ENCODE measurements around the gene HEXA. TPM values are rescaled to one million over a fixed set of nuclear protein-coding genes. Genes with fewer than 3 reads are reported as not detected.
"Not testable (repeated sequence)": the region's sequence is repeated elsewhere in the genome, so short reads cannot be mapped to it uniquely, and the experiment has no call there.

HEXA gene
- total and polyA plus RNA-seq, 4 donors: 38.1 to 69.0 (median 52.7) TPM

DNA sequence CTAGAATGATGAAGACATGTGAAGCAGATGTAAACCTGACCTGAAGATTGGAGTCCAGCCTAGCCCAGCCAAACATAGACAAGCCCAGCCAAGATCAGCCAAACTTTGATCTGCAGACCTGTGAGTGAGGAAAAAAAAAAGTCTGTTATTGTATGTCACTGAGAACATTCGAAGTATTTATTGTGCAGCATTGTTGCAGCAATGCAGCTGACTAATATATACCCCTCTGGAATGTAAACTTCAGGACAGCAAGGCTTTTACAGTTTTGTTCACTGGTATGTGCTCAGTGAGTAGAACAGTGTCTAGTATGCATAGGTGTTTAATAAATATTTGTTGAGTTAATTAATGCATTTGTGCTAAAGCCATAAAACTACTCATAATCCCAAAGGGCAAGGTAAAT lies 45.7 kb upstream of the HEXA start:
- Histone ChIP-seq H3K9me3 (ENCODE audit: control insufficient read depth in 4 of 4, low read length in 3 of 4) (peaks cover 0 to 12% (median 2%) of the 10 kb centered on the region in 4 donors), H3K36me3 (ENCODE audit: control insufficient read depth in 4 of 4, insufficient read depth in 3 of 4, low read depth in 1 of 4, low read length in 3 of 4) (no peaks in the 10 kb centered on the region), H3K27me3 (ENCODE audit: control insufficient read depth in 4 of 4, insufficient read depth in 4 of 4, low read length in 3 of 4) (no peaks in the 10 kb centered on the region), H3K9ac (ENCODE audit: low read depth in 1 of 2, low read length in 2 of 2) (no peak overlapping the region), H3K27ac (ENCODE audit: low read depth in 1 of 2, low read length in 2 of 2) (no peak overlapping the region), H3K4me1 (ENCODE audit: control insufficient read depth in 4 of 4, insufficient read depth in 4 of 4, low read length in 3 of 4) (no peaks in the 10 kb centered on the region), H3K4me3 (ENCODE audit: low read depth in 1 of 3, low read length in 3 of 3) (no peak overlapping the region)
- TF ChIP-seq ZBTB33 (IDR thresholded peaks at IDR 0.05): no peak
- TF ChIP-seq, protein P1, sequence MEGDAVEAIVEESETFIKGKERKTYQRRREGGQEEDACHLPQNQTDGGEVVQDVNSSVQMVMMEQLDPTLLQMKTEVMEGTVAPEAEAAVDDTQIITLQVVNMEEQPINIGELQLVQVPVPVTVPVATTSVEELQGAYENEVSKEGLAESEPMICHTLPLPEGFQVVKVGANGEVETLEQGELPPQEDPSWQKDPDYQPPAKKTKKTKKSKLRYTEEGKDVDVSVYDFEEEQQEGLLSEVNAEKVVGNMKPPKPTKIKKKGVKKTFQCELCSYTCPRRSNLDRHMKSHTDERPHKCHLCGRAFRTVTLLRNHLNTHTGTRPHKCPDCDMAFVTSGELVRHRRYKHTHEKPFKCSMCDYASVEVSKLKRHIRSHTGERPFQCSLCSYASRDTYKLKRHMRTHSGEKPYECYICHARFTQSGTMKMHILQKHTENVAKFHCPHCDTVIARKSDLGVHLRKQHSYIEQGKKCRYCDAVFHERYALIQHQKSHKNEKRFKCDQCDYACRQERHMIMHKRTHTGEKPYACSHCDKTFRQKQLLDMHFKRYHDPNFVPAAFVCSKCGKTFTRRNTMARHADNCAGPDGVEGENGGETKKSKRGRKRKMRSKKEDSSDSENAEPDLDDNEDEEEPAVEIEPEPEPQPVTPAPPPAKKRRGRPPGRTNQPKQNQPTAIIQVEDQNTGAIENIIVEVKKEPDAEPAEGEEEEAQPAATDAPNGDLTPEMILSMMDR (IDR thresholded peaks at IDR 0.05; ENCODE audit: low read depth, low read length, missing input control): no peak
- TF ChIP-seq FOXA2 (IDR thresholded peaks at IDR 0.05): no peak
- no peak for TF ChIP-seq RAD21 (IDR thresholded peaks at IDR 0.05)
- 60% methylated on average over 1 of the region's 1 CpG for WGBS
- no peak for DNase-seq (ENCODE audit: low spot score)

DNA sequence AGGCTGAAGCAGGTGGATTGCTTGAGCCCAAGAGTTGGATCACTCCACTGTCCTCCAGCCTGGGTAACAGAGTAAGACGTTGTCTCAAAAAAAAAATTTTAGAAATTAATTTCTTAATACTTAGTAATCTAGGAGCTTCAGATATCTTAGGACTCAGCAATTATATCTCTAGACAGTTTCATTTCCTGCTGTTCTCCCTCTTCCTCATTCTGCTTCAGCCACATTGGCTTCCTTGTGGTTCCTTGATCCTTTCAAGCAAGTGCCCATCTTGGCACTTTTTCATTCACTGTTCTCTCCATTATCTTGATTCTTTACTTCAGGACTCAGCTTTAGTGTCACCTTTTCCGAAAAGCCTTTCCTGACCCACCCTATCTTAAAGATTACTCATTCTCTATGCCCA lies 44.8 kb upstream of the HEXA start:
- no peaks in the 10 kb centered on the region for H3K27me3 ChIP-seq (ENCODE audit: control insufficient read depth in 4 of 4, insufficient read depth in 4 of 4, low read length in 3 of 4)
- TF ChIP-seq FOXA2 (IDR thresholded peaks at IDR 0.05): no peak
- no peak overlapping the region for H3K4me3 ChIP-seq (ENCODE audit: low read depth in 1 of 3, low read length in 3 of 3)
- no peak overlapping the region for H3K9ac ChIP-seq (ENCODE audit: low read depth in 1 of 2, low read length in 2 of 2)
- no peaks in the 10 kb centered on the region for H3K4me1 ChIP-seq (ENCODE audit: control insufficient read depth in 4 of 4, insufficient read depth in 4 of 4, low read length in 3 of 4)
- no peak overlapping the region for H3K27ac ChIP-seq (ENCODE audit: low read depth in 1 of 2, low read length in 2 of 2)
- peaks cover 0 to 12% (median 0%) of the 10 kb centered on the region in 4 donors for H3K9me3 ChIP-seq (ENCODE audit: control insufficient read depth in 4 of 4, low read length in 3 of 4)
- 67% methylated on average over 2 of the region's 2 CpGs for WGBS
- no peaks in the 10 kb centered on the region for H3K36me3 ChIP-seq (ENCODE audit: control insufficient read depth in 4 of 4, insufficient read depth in 3 of 4, low read depth in 1 of 4, low read length in 3 of 4)
- DNase-seq (ENCODE audit: low spot score): no peak

DNA sequence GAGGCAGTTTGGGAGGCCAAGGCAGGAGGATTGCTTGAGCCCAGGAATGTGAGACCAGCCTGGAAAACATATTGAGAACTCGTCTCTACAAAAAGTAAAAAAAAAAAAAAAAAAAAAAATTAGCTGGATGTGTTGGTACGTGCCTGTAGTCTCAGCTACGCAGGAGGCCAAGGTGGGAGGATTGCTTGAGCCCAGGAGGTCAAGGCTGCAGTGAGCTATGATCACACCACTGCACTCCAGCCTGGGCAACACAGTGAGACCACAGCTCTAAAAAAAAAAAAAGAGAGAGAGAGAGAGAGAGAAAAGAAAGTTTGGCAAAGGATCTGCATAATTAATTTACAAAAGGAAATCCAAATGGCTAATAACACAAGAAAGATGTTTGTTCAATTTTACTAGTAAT lies 44.0 kb upstream of the HEXA start:
- WGBS: 79% methylated on average over 3 of the region's 3 CpGs
- H3K4me3 ChIP-seq (ENCODE audit: low read depth in 1 of 3, low read length in 3 of 3); H3K27ac ChIP-seq (ENCODE audit: low read depth in 1 of 2, low read length in 2 of 2); H3K9me3 ChIP-seq (ENCODE audit: control insufficient read depth in 4 of 4, low read length in 3 of 4); H3K4me1 ChIP-seq (ENCODE audit: control insufficient read depth in 4 of 4, insufficient read depth in 4 of 4, low read length in 3 of 4); DNase-seq (ENCODE audit: low spot score); H3K27me3 ChIP-seq (ENCODE audit: control insufficient read depth in 4 of 4, insufficient read depth in 4 of 4, low read length in 3 of 4); H3K36me3 ChIP-seq (ENCODE audit: control insufficient read depth in 4 of 4, insufficient read depth in 3 of 4, low read depth in 1 of 4, low read length in 3 of 4); H3K9ac ChIP-seq (ENCODE audit: low read depth in 1 of 2, low read length in 2 of 2): not testable (repeated sequence)

- no peaks in the 10 kb centered on the region for H3K36me3 ChIP-seq (ENCODE audit: control insufficient read depth in 4 of 4, insufficient read depth in 3 of 4, low read depth in 1 of 4, low read length in 3 of 4)
- no peak for DNase-seq (ENCODE audit: low spot score)
- H3K27ac ChIP-seq (ENCODE audit: low read depth in 1 of 2, low read length in 2 of 2): no peak overlapping the region
- 81% methylated on average over 2 of the region's 2 CpGs for WGBS
- no peak overlapping the region for H3K9ac ChIP-seq (ENCODE audit: low read depth in 1 of 2, low read length in 2 of 2)
- H3K4me3 ChIP-seq (ENCODE audit: low read depth in 1 of 3, low read length in 3 of 3): no peak overlapping the region
- no peaks in the 10 kb centered on the region for H3K4me1 ChIP-seq (ENCODE audit: control insufficient read depth in 4 of 4, insufficient read depth in 4 of 4, low read length in 3 of 4)
- H3K27me3 ChIP-seq (ENCODE audit: control insufficient read depth in 4 of 4, insufficient read depth in 4 of 4, low read length in 3 of 4): no peaks in the 10 kb centered on the region
- no peaks in the 10 kb centered on the region for H3K9me3 ChIP-seq (ENCODE audit: control insufficient read depth in 4 of 4, low read length in 3 of 4)
- TF ChIP-seq FOXA1 (IDR thresholded peaks at IDR 0.05) (no peak), YY1 (IDR thresholded peaks at IDR 0.05) (no peak), TAF1 (conservative IDR thresholded peaks at IDR 0.05) (no peak), ZBTB33 (IDR thresholded peaks at IDR 0.05) (no peak), RAD21 (IDR thresholded peaks at IDR 0.05) (no peak), FOXA2 (IDR thresholded peaks at IDR 0.05) (no peak), HNF4A (conservative IDR thresholded peaks at IDR 0.05) (no peak), GABPA (IDR thresholded peaks at IDR 0.05 in 1 of 2, conservative IDR thresholded peaks at IDR 0.05 in 1 of 2) (no peak), JUND (IDR thresholded peaks at IDR 0.05) (no peak), EGR1 (IDR thresholded peaks at IDR 0.05; ENCODE audit: low read depth in 2 of 2) (no peak)
- TF ChIP-seq, protein P1 (IDR thresholded peaks at IDR 0.05; ENCODE audit: low read depth, low read length, missing input control): no peak
Measured at GRCh38 chr15:72415304-72415703, 39.5 kb upstream of the HEXA start.
